Measurements from ENCODE around the gene CDH13.

CDH13 gene

GRCh38 chr16:82732461-82732860, 105.7 kb downstream of the CDH13 start:
- Histone ChIP-seq H3K9me3 (ENCODE audit: insufficient read depth, low read length, severe bottlenecking) (no peaks in the 10 kb centered on the region), H3K9ac (ENCODE audit: low read depth, low read length) (no peak overlapping the region), H2AFZ (ENCODE audit: low read depth, low read length) (no peak overlapping the region), H3K4me2 (ENCODE audit: insufficient read depth, low read length) (no peak overlapping the region), H3K36me3 (ENCODE audit: insufficient read depth, low read length) (no peaks in the 10 kb centered on the region), H3K4me1 (ENCODE audit: insufficient read depth, low read length) (no peaks in the 10 kb centered on the region), H3K27ac (ENCODE audit: low read length) (no peak overlapping the region), H3K79me2 (ENCODE audit: insufficient read depth, low read length) (no peaks in the 10 kb centered on the region), H4K20me1 (ENCODE audit: insufficient read depth, low read length) (no peaks in the 10 kb centered on the region), H3K4me3 (ENCODE audit: low read depth in 1 of 2, low read length in 2 of 2) (no peak overlapping the region), H3K27me3 (ENCODE audit: insufficient read depth, low read length, poor library complexity) (no peaks in the 10 kb centered on the region)
- ATAC-seq (ENCODE audit: insufficient read depth, low read depth) (no peak), DNase-seq (no peak)
- TF ChIP-seq CTCF (IDR thresholded peaks at IDR 0.05; ENCODE audit: borderline replicate concordance, extremely low read depth, low read length, poor library complexity, severe bottlenecking) (no peak), EZH2 (IDR thresholded peaks at IDR 0.05; ENCODE audit: borderline replicate concordance, low read depth, low read length, severe bottlenecking) (no peak)

GRCh38 chr16:82735186-82735585, 108.4 kb downstream of the CDH13 start:
- Histone ChIP-seq H2AFZ (ENCODE audit: low read depth, low read length) (no peak overlapping the region), H3K36me3 (ENCODE audit: insufficient read depth, low read length) (no peaks in the 10 kb centered on the region), H3K4me1 (ENCODE audit: insufficient read depth, low read length) (no peaks in the 10 kb centered on the region), H3K9me3 (ENCODE audit: insufficient read depth, low read length, severe bottlenecking) (no peaks in the 10 kb centered on the region), H3K4me3 (ENCODE audit: low read depth in 1 of 2, low read length in 2 of 2) (no peak overlapping the region), H3K79me2 (ENCODE audit: insufficient read depth, low read length) (no peaks in the 10 kb centered on the region), H3K9ac (ENCODE audit: low read depth, low read length) (no peak overlapping the region), H3K4me2 (ENCODE audit: insufficient read depth, low read length) (no peak overlapping the region), H4K20me1 (ENCODE audit: insufficient read depth, low read length) (no peaks in the 10 kb centered on the region), H3K27me3 (ENCODE audit: insufficient read depth, low read length, poor library complexity) (no peaks in the 10 kb centered on the region), H3K27ac (ENCODE audit: low read length) (no peak overlapping the region)
- ATAC-seq (ENCODE audit: insufficient read depth, low read depth) (no peak), DNase-seq (no peak)
- no peak for TF ChIP-seq CTCF (IDR thresholded peaks at IDR 0.05; ENCODE audit: borderline replicate concordance, extremely low read depth, low read length, poor library complexity, severe bottlenecking)
- TF ChIP-seq EZH2 (IDR thresholded peaks at IDR 0.05; ENCODE audit: borderline replicate concordance, low read depth, low read length, severe bottlenecking): no peak

- DNase-seq: no peak
- H3K9ac ChIP-seq (ENCODE audit: low read depth, low read length): no peak overlapping the region
- H3K4me2 ChIP-seq (ENCODE audit: insufficient read depth, low read length): no peak overlapping the region
- no peaks in the 10 kb centered on the region for H3K36me3 ChIP-seq (ENCODE audit: insufficient read depth, low read length)
- peaks cover 2% of the 10 kb centered on the region for H3K27me3 ChIP-seq (ENCODE audit: insufficient read depth, low read length, poor library complexity)
- no peaks in the 10 kb centered on the region for H3K79me2 ChIP-seq (ENCODE audit: insufficient read depth, low read length)
- no peak overlapping the region for H3K27ac ChIP-seq (ENCODE audit: low read length)
- H3K4me3 ChIP-seq (ENCODE audit: low read depth in 1 of 2, low read length in 2 of 2): no peak overlapping the region
- no peaks in the 10 kb centered on the region for H4K20me1 ChIP-seq (ENCODE audit: insufficient read depth, low read length)
- H3K9me3 ChIP-seq (ENCODE audit: insufficient read depth, low read length, severe bottlenecking): no peaks in the 10 kb centered on the region
- ATAC-seq (ENCODE audit: insufficient read depth, low read depth): no peak
- TF ChIP-seq CTCF (IDR thresholded peaks at IDR 0.05; ENCODE audit: borderline replicate concordance, extremely low read depth, low read length, poor library complexity, severe bottlenecking) (no peak), EZH2 (IDR thresholded peaks at IDR 0.05; ENCODE audit: borderline replicate concordance, low read depth, low read length, severe bottlenecking) (no peak)
- H3K4me1 ChIP-seq (ENCODE audit: insufficient read depth, low read length): no peaks in the 10 kb centered on the region
- H2AFZ ChIP-seq (ENCODE audit: low read depth, low read length): no peak overlapping the region
These were observed 108.9 kb downstream of the CDH13 start for GRCh38 chr16:82735673-82736091.

- H3K27ac ChIP-seq (ENCODE audit: low read length): no peak overlapping the region
- H3K9ac ChIP-seq (ENCODE audit: low read depth, low read length): no peak overlapping the region
- TF ChIP-seq CTCF (IDR thresholded peaks at IDR 0.05; ENCODE audit: borderline replicate concordance, extremely low read depth, low read length, poor library complexity, severe bottlenecking) (no peak), EZH2 (IDR thresholded peaks at IDR 0.05; ENCODE audit: borderline replicate concordance, low read depth, low read length, severe bottlenecking) (no peak)
- no peak for DNase-seq
- ATAC-seq (ENCODE audit: insufficient read depth, low read depth): no peak
- H3K4me2 ChIP-seq (ENCODE audit: insufficient read depth, low read length): no peak overlapping the region
- H3K79me2 ChIP-seq (ENCODE audit: insufficient read depth, low read length): no peaks in the 10 kb centered on the region
- H3K9me3 ChIP-seq (ENCODE audit: insufficient read depth, low read length, severe bottlenecking): no peaks in the 10 kb centered on the region
- H3K4me1 ChIP-seq (ENCODE audit: insufficient read depth, low read length): no peaks in the 10 kb centered on the region
- H3K27me3 ChIP-seq (ENCODE audit: insufficient read depth, low read length, poor library complexity): peaks cover 2% of the 10 kb centered on the region
- no peaks in the 10 kb centered on the region for H3K36me3 ChIP-seq (ENCODE audit: insufficient read depth, low read length)
- H4K20me1 ChIP-seq (ENCODE audit: insufficient read depth, low read length): no peaks in the 10 kb centered on the region
- H3K4me3 ChIP-seq (ENCODE audit: low read depth in 1 of 2, low read length in 2 of 2): no peak overlapping the region
- no peak overlapping the region for H2AFZ ChIP-seq (ENCODE audit: low read depth, low read length)
These were observed 109.5 kb downstream of the CDH13 start for GRCh38 chr16:82736224-82736623.
